B cell (primary cell): ENCODE data around the gene MRPS22. TPM values are rescaled to one million over a fixed set of nuclear protein-coding genes. Genes with fewer than 3 reads are reported as not detected.

Experiments
- ATAC-seq: fragments of 200-7000 bp; cut with Tn5 transposase; one replicate; pipeline ENCODE4 v1.10.0; 2021; ENCODE audit warnings: low read depth, mild to moderate bottlenecking, moderate number of reproducible peaks, moderate library complexity
- CTCF ChIA-PET: fragments of 350-600 bp; sonication (Branson Sonifier 250); formaldehyde crosslinking; loops from one replicate; lab custom pipeline; 2021; ENCODE audit warnings: antibody characterized with exemption, inconsistent platforms; lab: Charles Lee
- POLR2A ChIA-PET: fragments of 350-600 bp; sonication (Branson Sonifier 250); formaldehyde crosslinking; loops from one replicate; lab custom pipeline; 2021; ENCODE audit warnings: antibody characterized with exemption; lab: Charles Lee
- DNase-seq: peaks from one replicate; pipeline ENCODE4 v3.0.0; 2013
- H2AFZ ChIP-seq: 2 replicates; pipeline ENCODE4 v1.6.1; 2012; ENCODE audit warnings: mild to moderate bottlenecking, low read depth, low read length; ENCODE audit not compliant: insufficient read depth, poor library complexity, severe bottlenecking
- H3K27ac ChIP-seq, 2 donors: 1 replicate in 1 of 2; 2 replicates in 1 of 2; pipeline ENCODE4 v1.5.1; 2012 to 2013; ENCODE audit warnings: low read length in 2 of 2, mild to moderate bottlenecking in 2 of 2, moderate library complexity in 1 of 2
- H3K27me3 ChIP-seq, 4 experiments: fragments of 200-600 bp in 1 of 4; sonication (generic) in 1 of 4; replicated peaks in 1 of 4; 1 replicate in 2 of 4; 2 replicates in 2 of 4; pipeline versions ENCODE4 v1.6.1 to v1.7.0; 2013 to 2016; ENCODE audit warnings: low read length in 3 of 4, mild to moderate bottlenecking in 2 of 4, mixed read lengths in 1 of 4, moderate library complexity in 1 of 4; ENCODE audit not compliant: insufficient read depth in 4 of 4, control insufficient read depth in 3 of 4; ENCODE audit errors: control extremely low read depth in 1 of 4
- H3K36me3 ChIP-seq, 2 experiments: replicated peaks in 1 of 2; 1 replicate in 1 of 2; 2 replicates in 1 of 2; pipeline versions ENCODE4 v1.6.1 to v1.7.1; 2013; ENCODE audit warnings: low read length in 1 of 2; ENCODE audit not compliant: insufficient read depth in 2 of 2, control insufficient read depth in 1 of 2; ENCODE audit errors: control extremely low read depth in 1 of 2, extremely low read depth in 1 of 2
- H3K4me1 ChIP-seq, 2 donors: fragments of 200-600 bp in 1 of 2; sonication (generic) in 1 of 2; 1 replicate in 1 of 2; 2 replicates in 1 of 2; pipeline versions ENCODE4 v1.5.1 to v1.6.1; 2013 to 2017; ENCODE audit warnings: low read length in 2 of 2; ENCODE audit not compliant: control insufficient read depth in 2 of 2, insufficient read depth in 2 of 2
- H3K4me2 ChIP-seq: replicated peaks from 2 replicates; pipeline ENCODE3; 2012; ENCODE audit warnings: mild to moderate bottlenecking, low read depth, low read length; ENCODE audit not compliant: poor library complexity, severe bottlenecking
- H3K4me3 ChIP-seq, 5 experiments: fragments of 200-600 bp in 1 of 5; sonication (generic) in 1 of 5; 1 replicate in 3 of 5; 2 replicates in 2 of 5; pipeline versions ENCODE4 v1.5.1 to v1.7.0; 2011 to 2016; ENCODE audit warnings: low read length in 4 of 5, mild to moderate bottlenecking in 4 of 5, low read depth in 2 of 5, control low read depth in 1 of 5, moderate library complexity in 1 of 5; ENCODE audit not compliant: insufficient read depth in 1 of 5; ENCODE audit errors: control extremely low read depth in 1 of 5, extremely low read depth in 1 of 5
- H3K79me2 ChIP-seq: fragments of 200-600 bp; sonication (generic); one replicate; pipeline ENCODE4 v1.6.0; 2016; ENCODE audit warnings: low read length; ENCODE audit not compliant: control insufficient read depth, insufficient read depth
- H3K9ac ChIP-seq: fragments of 200-600 bp; sonication (generic); 2 replicates; pipeline ENCODE4 v1.6.1; 2017; ENCODE audit warnings: mild to moderate bottlenecking, low read length, moderate library complexity
- H3K9me3 ChIP-seq, 3 donors: one replicate each; pipeline versions ENCODE4 v1.6.1 to v1.7.1; 2013; ENCODE audit warnings: low read length in 2 of 3; ENCODE audit not compliant: control insufficient read depth in 2 of 3, insufficient read depth in 1 of 3; ENCODE audit errors: control extremely low read depth in 1 of 3
- H4K20me1 ChIP-seq: 2 replicates; pipeline ENCODE4 v1.6.0; 2012; ENCODE audit warnings: mild to moderate bottlenecking, low read length; ENCODE audit not compliant: insufficient read depth, control insufficient read depth, poor library complexity, severe bottlenecking
- H3K27ac Mint-ChIP-seq: one replicate; pipeline ENCODE4 v1.8.0; 2021; ENCODE audit warnings: mixed read lengths
- H3K27me3 Mint-ChIP-seq: one replicate; pipeline ENCODE4 v1.8.0; 2021; ENCODE audit warnings: mixed read lengths
- H3K4me1 Mint-ChIP-seq: one replicate; pipeline ENCODE4 v1.8.0; 2021; ENCODE audit warnings: mixed read lengths
- H3K4me3 Mint-ChIP-seq: one replicate; pipeline ENCODE4 v1.8.0; 2021; ENCODE audit warnings: mixed read lengths
- H3K9me3 Mint-ChIP-seq: one replicate; pipeline ENCODE4 v1.8.0; 2022; ENCODE audit warnings: mixed read lengths; ENCODE audit not compliant: insufficient read depth
- EZH2 ChIP-seq: IDR thresholded peaks from 2 replicates; pipeline ENCODE4 v1.6.1; 2012; ENCODE audit warnings: borderline replicate concordance, low read depth, mild to moderate bottlenecking, moderate library complexity, low read length; ENCODE audit not compliant: insufficient read depth, poor library complexity, severe bottlenecking
- WGBS: methylation state at CpG from one replicate; pipeline ENCODE4 v1.1.5; 2013; ENCODE audit warnings: missing lambda C conversion rate; ENCODE audit not compliant: insufficient coverage; 5-methylcytosine and 5-hydroxymethylcytosine counted together
- intact Hi-C: fragments of 100-400 bp; cut with micrococcal nuclease; formaldehyde crosslinking; loops from one replicate; pipeline ENCODE4 v1.10.0; 2022
- polyA plus RNA-seq: library from polyadenylated mRNA; depleted of rRNA; stranded (reverse); fragments of >200 nt; gene quantifications from 2 replicates; pipeline ENCODE4 v1.2.3, GENCODE V29; 2012
- total RNA-seq, 2 donors: library from RNA; stranded (reverse); fragments of 120-200 nt in 1 of 2; gene quantifications; 1 replicate in 1 of 2; 2 replicates in 1 of 2; pipeline versions ENCODE4 v1.2.3 to v1.2.4, GENCODE V29; 2013 to 2022
- TF ChIP-seq, protein P1 (sequence below): fragments of 200-600 bp; IDR thresholded peaks from one replicate; pipeline ENCODE4 v1.8.0; 2022; ENCODE audit warnings: antibody characterized with exemption, mild to moderate bottlenecking

Gene MRPS22
- total and polyA plus RNA-seq, 2 donors (not counting 1 experiment from before 2014, with no cell fraction given) = 19.1 to 32.5 TPM

DNA sequence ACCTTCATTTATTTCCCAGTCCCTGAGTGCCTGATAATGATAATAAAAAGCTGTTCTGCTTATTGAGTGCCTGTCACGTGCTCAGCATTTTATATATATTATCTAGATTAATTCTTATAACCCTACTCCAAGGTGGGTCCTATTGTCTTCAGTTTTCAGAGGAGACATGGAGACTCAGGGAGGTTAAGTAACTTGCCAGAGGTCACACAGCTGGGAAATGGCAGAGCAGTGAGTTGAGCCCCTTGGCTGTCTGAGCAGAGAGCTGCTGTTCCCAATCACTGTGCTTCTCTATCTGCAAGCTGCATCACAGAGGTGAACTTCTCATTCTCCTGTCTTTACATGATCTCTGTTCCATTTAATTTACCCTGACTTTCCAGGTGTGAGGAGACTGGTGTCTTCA, 32.3 kb upstream of the MRPS22 start:
- H3K4me2 ChIP-seq = no peak overlapping the region
- WGBS = no CpG with 5 or more reads among the region's 1 CpG

DNA sequence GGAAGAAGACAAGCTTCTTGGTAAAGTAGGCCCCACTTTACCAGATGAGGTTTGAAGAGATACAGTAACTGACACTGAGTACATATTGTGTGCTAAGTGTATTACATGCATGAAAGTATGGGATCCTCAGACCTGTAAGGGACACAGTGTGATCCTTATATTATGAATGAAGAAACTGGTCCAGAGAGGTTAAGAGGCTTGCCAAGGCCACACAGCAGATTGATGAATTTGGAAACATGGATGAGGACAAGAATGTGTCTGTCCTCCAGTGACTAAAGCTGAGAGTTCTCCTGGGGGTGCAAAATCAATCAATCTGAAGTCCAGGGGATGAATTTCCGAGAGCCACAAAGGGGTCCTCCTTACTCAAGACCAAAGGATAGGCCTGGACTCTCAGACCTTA, 31.4 kb upstream of the MRPS22 start:
- Histone ChIP-seq H2AFZ (no peak overlapping the region), H3K9me3 (no peaks in the 10 kb centered on the region), H3K36me3 (no peaks in the 10 kb centered on the region), H4K20me1 (no peaks in the 10 kb centered on the region), H3K79me2 (no peaks in the 10 kb centered on the region), H3K27ac (no peak overlapping the region), H3K4me2 (no peak overlapping the region), H3K4me3 (no peak overlapping the region), H3K9ac (no peak overlapping the region), H3K4me1 (no peaks in the 10 kb centered on the region), H3K27me3 (no peaks in the 10 kb centered on the region)
- intact Hi-C loops = no loop called here
- Mint-ChIP-seq H3K4me1 (no peaks in the 10 kb centered on the region), H3K9me3 (no peaks in the 10 kb centered on the region), H3K27ac (no peak overlapping the region), H3K4me3 (no peak overlapping the region), H3K27me3 (peaks cover 46% of the 10 kb centered on the region)
- WGBS = 100% methylated on average over 1 of the region's 1 CpG
- POLR2A ChIA-PET = no interaction called here
- TF ChIP-seq, protein P1, sequence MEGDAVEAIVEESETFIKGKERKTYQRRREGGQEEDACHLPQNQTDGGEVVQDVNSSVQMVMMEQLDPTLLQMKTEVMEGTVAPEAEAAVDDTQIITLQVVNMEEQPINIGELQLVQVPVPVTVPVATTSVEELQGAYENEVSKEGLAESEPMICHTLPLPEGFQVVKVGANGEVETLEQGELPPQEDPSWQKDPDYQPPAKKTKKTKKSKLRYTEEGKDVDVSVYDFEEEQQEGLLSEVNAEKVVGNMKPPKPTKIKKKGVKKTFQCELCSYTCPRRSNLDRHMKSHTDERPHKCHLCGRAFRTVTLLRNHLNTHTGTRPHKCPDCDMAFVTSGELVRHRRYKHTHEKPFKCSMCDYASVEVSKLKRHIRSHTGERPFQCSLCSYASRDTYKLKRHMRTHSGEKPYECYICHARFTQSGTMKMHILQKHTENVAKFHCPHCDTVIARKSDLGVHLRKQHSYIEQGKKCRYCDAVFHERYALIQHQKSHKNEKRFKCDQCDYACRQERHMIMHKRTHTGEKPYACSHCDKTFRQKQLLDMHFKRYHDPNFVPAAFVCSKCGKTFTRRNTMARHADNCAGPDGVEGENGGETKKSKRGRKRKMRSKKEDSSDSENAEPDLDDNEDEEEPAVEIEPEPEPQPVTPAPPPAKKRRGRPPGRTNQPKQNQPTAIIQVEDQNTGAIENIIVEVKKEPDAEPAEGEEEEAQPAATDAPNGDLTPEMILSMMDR = no peak
- TF ChIP-seq EZH2 = no peak
- CTCF ChIA-PET = no interaction called here
- DNase-seq (no peak), ATAC-seq (no peak)

More for the DNA sequence above, 32.3 kb upstream of the MRPS22 start:
- H3K9me3 Mint-ChIP-seq = no peaks in the 10 kb centered on the region
- TF ChIP-seq, protein P1 = no peak
- TF ChIP-seq EZH2 = no peak
- no peaks in the 10 kb centered on the region for H4K20me1 ChIP-seq
- intact Hi-C loops = no loop called here
- H3K4me1 Mint-ChIP-seq = no peaks in the 10 kb centered on the region
- no peak overlapping the region for H3K27ac Mint-ChIP-seq
- H3K36me3 ChIP-seq = no peaks in the 10 kb centered on the region
- no peak overlapping the region for H3K9ac ChIP-seq
- no peaks in the 10 kb centered on the region for H3K27me3 ChIP-seq
- H2AFZ ChIP-seq = no peak overlapping the region
- ATAC-seq (no peak), DNase-seq (no peak)
- ChIA-PET POLR2A (no interaction called here), CTCF (no interaction called here)
- no peak overlapping the region for H3K4me3 Mint-ChIP-seq
- no peaks in the 10 kb centered on the region for H3K4me1 ChIP-seq
- H3K9me3 ChIP-seq = no peaks in the 10 kb centered on the region
- no peak overlapping the region for H3K4me3 ChIP-seq
- H3K79me2 ChIP-seq = no peaks in the 10 kb centered on the region
- H3K27ac ChIP-seq = no peak overlapping the region
- H3K27me3 Mint-ChIP-seq = peaks cover 41% of the 10 kb centered on the region
